GM12878 (cell line): ENCODE results near the gene MOGAT2. TPM values are rescaled to one million over a fixed set of nuclear protein-coding genes. Genes with fewer than 3 reads are reported as not detected.

Experiments
- ATAC-seq: fragments of 200-7000 bp; cut with Tn5 transposase; 3 replicates; pipeline ENCODE4 v1.9.1; 2020; ENCODE audit warnings: mild to moderate bottlenecking, moderate library complexity
- BruUV-seq: library from RNA; stranded (reverse); fragments of 400-500 nt; replicated peaks from 2 replicates; lab custom pipeline; 2021; lab: Mats Ljungman, UMichigan
- CTCF ChIA-PET: fragments of 300-600 bp; sonication (Branson Sonifier 250); formaldehyde crosslinking; extraction: SDS; loops from one replicate; lab custom pipeline; 2021; ENCODE audit warnings: inconsistent platforms; lab: Yijun Ruan, JAX
- POLR2A ChIA-PET: fragments of 350-600 bp; formaldehyde crosslinking; extraction: SDS; loops from one replicate; lab custom pipeline; 2021; ENCODE audit warnings: inconsistent platforms; lab: Charles Lee
- RAD21 ChIA-PET: fragments of 300-600 bp; sonication (Branson Sonifier 250); formaldehyde crosslinking; loops from one replicate; lab custom pipeline; 2023; ENCODE audit warnings: antibody characterized with exemption; ENCODE audit not compliant: unreplicated experiment; lab: Charles Lee
- SMC1A ChIA-PET: fragments of 300-600 bp; sonication (Branson Sonifier 250); formaldehyde crosslinking; loops from one replicate; lab custom pipeline; 2023; ENCODE audit not compliant: unreplicated experiment, uncharacterized antibody; lab: Charles Lee
- DNase-seq: peaks from one replicate; pipeline ENCODE4 v3.0.0-alpha.2; 2011; ENCODE audit warnings: low read depth, low spot score
- FAIRE-seq: peaks from 3 replicates; lab custom pipeline; 2011; peaks lifted over from hg19 to GRCh38; lab: Jason Lieb, UNC
- H2AFZ ChIP-seq: 2 replicates; pipeline ENCODE4 v1.6.0; 2011; ENCODE audit warnings: low read depth, low read length, control low read depth; ENCODE audit not compliant: control insufficient read depth
- H3K27ac ChIP-seq: 2 replicates; pipeline ENCODE4 v1.5.1; 2011; ENCODE audit warnings: control low read depth; ENCODE audit not compliant: control insufficient read depth, insufficient read depth
- H3K27me3 ChIP-seq, 2 experiments: replicated peaks in 1 of 2; 2 replicates each; pipeline versions ENCODE4 v1.6.0 to v1.6.1; 2011; ENCODE audit warnings: low read length in 1 of 2; ENCODE audit not compliant: control insufficient read depth in 2 of 2, insufficient read depth in 2 of 2
- H3K36me3 ChIP-seq, 2 experiments: 2 replicates each; pipeline ENCODE4 v1.5.1; 2011; ENCODE audit warnings: low read length in 1 of 2; ENCODE audit not compliant: control insufficient read depth in 2 of 2, insufficient read depth in 2 of 2
- H3K4me1 ChIP-seq: 2 replicates; pipeline ENCODE4 v1.6.1; 2011; ENCODE audit warnings: mild to moderate bottlenecking, low read length, moderate library complexity, mixed read lengths; ENCODE audit not compliant: control insufficient read depth, insufficient read depth
- H3K4me2 ChIP-seq: 2 replicates; pipeline ENCODE4 v1.6.0; 2011; ENCODE audit warnings: control low read depth; ENCODE audit not compliant: control insufficient read depth, insufficient read depth
- H3K4me3 ChIP-seq: fragments of 200-600 bp; sonication (generic); 2 replicates; pipeline ENCODE4 v1.5.1; 2016
- H3K79me2 ChIP-seq: 2 replicates; pipeline ENCODE4 v1.6.0; 2011; ENCODE audit warnings: low read length; ENCODE audit not compliant: control insufficient read depth, insufficient read depth
- H3K9ac ChIP-seq: 2 replicates; pipeline ENCODE4 v1.8.0; 2011; ENCODE audit warnings: low read length, control low read depth, mixed read lengths; ENCODE audit not compliant: control insufficient read depth, insufficient read depth
- H3K9me3 ChIP-seq: replicated peaks from 3 replicates; pipeline ENCODE4 v1.5.1; 2011; ENCODE audit warnings: mild to moderate bottlenecking, low read length; ENCODE audit not compliant: control insufficient read depth, insufficient read depth
- H4K20me1 ChIP-seq: 2 replicates; pipeline ENCODE4 v1.6.0; 2011; ENCODE audit not compliant: control insufficient read depth, insufficient read depth
- BCLAF1 ChIP-seq: fragments of 450-650 bp; IDR thresholded peaks from 2 replicates; pipeline ENCODE4 v1.6.1; 2017; ENCODE audit warnings: antibody characterized with exemption, mild to moderate bottlenecking, moderate library complexity
- CEBPZ ChIP-seq: fragments of 150-350 bp; IDR thresholded peaks from 2 replicates; pipeline ENCODE4 v1.6.1; 2016; ENCODE audit warnings: low read depth, low read length
- CHD1 ChIP-seq: IDR thresholded peaks from 2 replicates; pipeline ENCODE4 v1.6.1; 2012; ENCODE audit warnings: low read depth, low read length, improper control_type of control experiment
- JUND ChIP-seq: IDR thresholded peaks from 2 replicates; pipeline ENCODE4 v1.6.1; 2012; ENCODE audit warnings: low read depth, mild to moderate bottlenecking, low read length, improper control_type of control experiment, moderate library complexity
- LARP7 ChIP-seq: fragments of 450-650 bp; IDR thresholded peaks from 2 replicates; pipeline ENCODE4 v1.6.1; 2017; ENCODE audit warnings: mild to moderate bottlenecking
- MAX ChIP-seq: IDR thresholded peaks from 2 replicates; pipeline ENCODE4 v1.6.1; 2012; ENCODE audit warnings: low read depth, low read length, improper control_type of control experiment
- NFYA ChIP-seq: IDR thresholded peaks from 2 replicates; pipeline ENCODE4 v1.6.1; 2011; ENCODE audit warnings: low read depth, mild to moderate bottlenecking, low read length, improper control_type of control experiment, borderline replicate concordance
- POLR2AphosphoS5 ChIP-seq: IDR thresholded peaks from 2 replicates; pipeline ENCODE4 v1.6.1; 2011; ENCODE audit warnings: mild to moderate bottlenecking, low read length, inconsistent platforms
- TCF7 ChIP-seq: IDR thresholded peaks from 2 replicates; pipeline ENCODE4 v1.6.1; 2014; ENCODE audit warnings: antibody characterized with exemption, borderline replicate concordance
- ZNF217 ChIP-seq: fragments of 450-650 bp; IDR thresholded peaks from 2 replicates; pipeline ENCODE4 v1.6.1; 2017; ENCODE audit warnings: antibody characterized with exemption, mild to moderate bottlenecking
- ZZZ3 ChIP-seq: IDR thresholded peaks from 2 replicates; pipeline ENCODE4 v1.6.1; 2011; ENCODE audit warnings: low read depth; ENCODE audit not compliant: control insufficient read depth, insufficient read length
- WGBS: methylation state at CpG from one replicate; pipeline ENCODE4 v1.1.6; 2016; ENCODE audit warnings: low lambda C conversion rate; ENCODE audit not compliant: insufficient replicate concordance, insufficient coverage; ENCODE audit errors: missing lambda C conversion rate; 5-methylcytosine and 5-hydroxymethylcytosine counted together
- in situ Hi-C: fragments of 300-500 bp; cut with MboI; formaldehyde crosslinking; loops from 9 replicates; pipeline ENCODE4 v1.14.3; 2018; ENCODE audit warnings: mixed read lengths
- intact Hi-C: fragments of 100-400 bp; cut with micrococcal nuclease; formaldehyde crosslinking; loops from one replicate; pipeline ENCODE4 v1.14.2; 2022; ENCODE audit not compliant: unreplicated experiment
- polyA plus RNA-seq, 11 experiments: library from polyadenylated mRNA; depleted of rRNA in 4 of 11; unstranded in 6 of 11; stranded (reverse) in 5 of 11; fragments of >200 nt; fragmentation: Nextera tagmentation in 4 of 11; fragmentation: Illumina TruSeq in 1 of 11; extraction: Ambion mirVana in 4 of 11; extraction: Trizol in 1 of 11; gene quantifications; 1 replicate in 1 of 11; 2 replicates in 10 of 11; pipeline versions ENCODE4 v1.2.1 to v1.2.3, GENCODE V29; 2011 to 2016; ENCODE audit warnings: inconsistent platforms in 2 of 11, missing spikeins in 2 of 11, low read depth in 1 of 11
- total RNA-seq, 4 experiments: library from RNA; depleted of rRNA in 3 of 4; stranded (reverse); fragments of >200 nt in 3 of 4; fragmentation: Illumina TruSeq in 1 of 4; extraction: Trizol in 1 of 4; gene quantifications; 2 replicates each; pipeline versions ENCODE4 v1.2.1 to v1.2.3, GENCODE V29; 2013 to 2021

Gene MOGAT2
- total and polyA plus RNA-seq, 10 of the 15 experiments (the other 5 are each of a cell fraction or from before 2014, with no cell fraction given), result 0.15 to 0.45 (median 0.22) TPM; not detected in 1

DNA sequence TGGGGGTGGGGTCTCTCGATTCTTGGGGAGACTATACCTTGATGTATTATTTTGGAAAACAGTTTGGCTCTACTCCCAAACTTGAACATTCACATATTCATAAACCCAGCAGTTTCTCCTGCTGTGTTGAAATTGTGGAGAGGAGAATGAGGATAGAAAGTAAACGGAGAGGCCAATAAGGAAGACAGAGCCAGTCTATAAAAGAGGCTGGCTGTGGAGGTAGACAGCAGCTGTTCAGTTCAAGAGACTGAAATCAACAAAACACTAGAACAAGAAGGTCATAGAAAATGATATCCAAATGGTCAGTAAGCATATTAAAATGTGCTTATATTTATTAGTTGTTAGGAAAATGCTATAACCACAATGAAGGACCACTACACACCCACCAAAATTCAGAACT lies 1.9 kb upstream of the MOGAT2 start:
- Histone ChIP-seq H3K9me3 (no peaks in the 10 kb centered on the region), H3K4me2 (no peak overlapping the region), H3K27me3 (no peaks in the 10 kb centered on the region), H3K9ac (no peak overlapping the region), H4K20me1 (no peaks in the 10 kb centered on the region), H2AFZ (no peak overlapping the region), H3K4me3 (no peak overlapping the region), H3K27ac (no peak overlapping the region), H3K79me2 (no peaks in the 10 kb centered on the region), H3K36me3 (no peaks in the 10 kb centered on the region), H3K4me1 (peaks cover 11% of the 10 kb centered on the region)
- 48% methylated on average over 2 of the region's 2 CpGs for WGBS
- ChIA-PET POLR2A (no interaction called here), SMC1A (no interaction called here), RAD21 (no interaction called here), CTCF (interaction anchor here (1.0 to 1.3 kb wide), 2 partner anchors 8 to 10 kb away, joined by 5 read pairs; no protein-coding TSS in a partner anchor)
- DNase-seq (no peak), ATAC-seq (no peak), FAIRE-seq (no peak)
- intact Hi-C loops, result loop anchor here (10.0 kb wide), 1 partner anchor 609 kb away; no protein-coding TSS in a partner anchor
- TF ChIP-seq TCF7 (no peak), CEBPZ (no peak), POLR2AphosphoS5 (no peak), ZZZ3 (no peak), CHD1 (no peak), MAX (no peak), BCLAF1 (no peak), ZNF217 (no peak), NFYA (no peak), JUND (no peak), LARP7 (no peak)
- in situ Hi-C loops, result loop anchor here (10.0 kb wide), 1 partner anchor 149 kb away; no protein-coding TSS in a partner anchor
- BruUV-seq, result no TSS peak
